Measurements from ENCODE around the gene IFT88. TPM values are rescaled to one million over a fixed set of nuclear protein-coding genes. Genes with fewer than 3 reads are reported as not detected.

Gene IFT88
- total RNA-seq, 1 donor from 2014 or later: 8.7 TPM

GRCh38 chr13:20550799-20551198 lies 16.2 kb upstream of the IFT88 start:
- H3K27me3 Mint-ChIP-seq (ENCODE audit: unreplicated experiment): no peaks in the 10 kb centered on the region
- DNase-seq: no peak
- no peaks in the 10 kb centered on the region for H3K9me3 Mint-ChIP-seq (ENCODE audit: unreplicated experiment)
- H3K4me3 Mint-ChIP-seq (ENCODE audit: unreplicated experiment): no peak overlapping the region
- H3K27ac Mint-ChIP-seq (ENCODE audit: unreplicated experiment): no peak overlapping the region
- no peak for TF ChIP-seq CTCF (IDR thresholded peaks at IDR 0.05; ENCODE audit: partially characterized antibody, unreplicated experiment)
- H3K36me3 Mint-ChIP-seq (ENCODE audit: unreplicated experiment): no peaks in the 10 kb centered on the region
- H3K4me1 Mint-ChIP-seq (ENCODE audit: low read depth, unreplicated experiment): no peaks in the 10 kb centered on the region

GRCh38 chr13:20553311-20553710 lies 13.6 kb upstream of the IFT88 start:
- no peaks in the 10 kb centered on the region for H3K9me3 Mint-ChIP-seq (ENCODE audit: unreplicated experiment)
- H3K4me3 Mint-ChIP-seq (ENCODE audit: unreplicated experiment): no peak overlapping the region
- no peaks in the 10 kb centered on the region for H3K27me3 Mint-ChIP-seq (ENCODE audit: unreplicated experiment)
- no peaks in the 10 kb centered on the region for H3K36me3 Mint-ChIP-seq (ENCODE audit: unreplicated experiment)
- TF ChIP-seq CTCF (IDR thresholded peaks at IDR 0.05; ENCODE audit: partially characterized antibody, unreplicated experiment): no peak
- H3K4me1 Mint-ChIP-seq (ENCODE audit: low read depth, unreplicated experiment): no peaks in the 10 kb centered on the region
- DNase-seq: no peak
- H3K27ac Mint-ChIP-seq (ENCODE audit: unreplicated experiment): no peak overlapping the region

- no peaks in the 10 kb centered on the region for H3K9me3 Mint-ChIP-seq (ENCODE audit: unreplicated experiment)
- H3K36me3 Mint-ChIP-seq (ENCODE audit: unreplicated experiment): no peaks in the 10 kb centered on the region
- no peak for DNase-seq
- no peaks in the 10 kb centered on the region for H3K4me1 Mint-ChIP-seq (ENCODE audit: low read depth, unreplicated experiment)
- no peak for TF ChIP-seq CTCF (IDR thresholded peaks at IDR 0.05; ENCODE audit: partially characterized antibody, unreplicated experiment)
- no peaks in the 10 kb centered on the region for H3K27me3 Mint-ChIP-seq (ENCODE audit: unreplicated experiment)
- H3K4me3 Mint-ChIP-seq (ENCODE audit: unreplicated experiment): no peak overlapping the region
- no peak overlapping the region for H3K27ac Mint-ChIP-seq (ENCODE audit: unreplicated experiment)
Measured at GRCh38 chr13:20558982-20559381, 8.0 kb upstream of the IFT88 start.

GRCh38 chr13:20559659-20560356 lies 7.1 kb upstream of the IFT88 start:
- no peak for DNase-seq
- H3K27me3 Mint-ChIP-seq (ENCODE audit: unreplicated experiment): no peaks in the 10 kb centered on the region
- no peaks in the 10 kb centered on the region for H3K4me1 Mint-ChIP-seq (ENCODE audit: low read depth, unreplicated experiment)
- no peaks in the 10 kb centered on the region for H3K36me3 Mint-ChIP-seq (ENCODE audit: unreplicated experiment)
- no peak overlapping the region for H3K27ac Mint-ChIP-seq (ENCODE audit: unreplicated experiment)
- TF ChIP-seq CTCF (IDR thresholded peaks at IDR 0.05; ENCODE audit: partially characterized antibody, unreplicated experiment): no peak
- H3K9me3 Mint-ChIP-seq (ENCODE audit: unreplicated experiment): peaks cover 2% of the 10 kb centered on the region
- H3K4me3 Mint-ChIP-seq (ENCODE audit: unreplicated experiment): no peak overlapping the region

- DNase-seq: no peak
- TF ChIP-seq CTCF (IDR thresholded peaks at IDR 0.05; ENCODE audit: partially characterized antibody, unreplicated experiment): no peak
- H3K27me3 Mint-ChIP-seq (ENCODE audit: unreplicated experiment): no peaks in the 10 kb centered on the region
- H3K4me3 Mint-ChIP-seq (ENCODE audit: unreplicated experiment): no peak overlapping the region
- H3K4me1 Mint-ChIP-seq (ENCODE audit: low read depth, unreplicated experiment): no peaks in the 10 kb centered on the region
- H3K27ac Mint-ChIP-seq (ENCODE audit: unreplicated experiment): no peak overlapping the region
- H3K36me3 Mint-ChIP-seq (ENCODE audit: unreplicated experiment): peaks cover 7% of the 10 kb centered on the region
- H3K9me3 Mint-ChIP-seq (ENCODE audit: unreplicated experiment): peaks cover 6% of the 10 kb centered on the region
Measured at GRCh38 chr13:20561741-20562140, 5.2 kb upstream of the IFT88 start.

Measured in glutamatergic neuron (in vitro differentiated cells).